IMR-90 (cell line): Measurements from ENCODE around the gene CEP290.

Experiments
- CEBPB ChIP-seq: IDR thresholded peaks from 2 replicates; pipeline ENCODE4 v1.6.1; 2012; ENCODE audit warnings: low read depth, low read length, improper control_type of control experiment
- POLR2A ChIP-seq: IDR thresholded peaks from 2 replicates; pipeline ENCODE4 v1.6.1; 2012; ENCODE audit warnings: mild to moderate bottlenecking, low read depth, low read length
- SMC3 ChIP-seq: fragments of 150-350 bp; IDR thresholded peaks from 2 replicates; pipeline ENCODE4 v1.6.1; 2016; ENCODE audit warnings: low read depth, mild to moderate bottlenecking, antibody characterized with exemption, low read length, moderate library complexity
- TF ChIP-seq, protein P1 (sequence below): conservative IDR thresholded peaks from 2 replicates; pipeline ENCODE4 v1.5.1; 2012; ENCODE audit warnings: mild to moderate bottlenecking, low read depth, low read length, improper control_type of control experiment

DNA sequence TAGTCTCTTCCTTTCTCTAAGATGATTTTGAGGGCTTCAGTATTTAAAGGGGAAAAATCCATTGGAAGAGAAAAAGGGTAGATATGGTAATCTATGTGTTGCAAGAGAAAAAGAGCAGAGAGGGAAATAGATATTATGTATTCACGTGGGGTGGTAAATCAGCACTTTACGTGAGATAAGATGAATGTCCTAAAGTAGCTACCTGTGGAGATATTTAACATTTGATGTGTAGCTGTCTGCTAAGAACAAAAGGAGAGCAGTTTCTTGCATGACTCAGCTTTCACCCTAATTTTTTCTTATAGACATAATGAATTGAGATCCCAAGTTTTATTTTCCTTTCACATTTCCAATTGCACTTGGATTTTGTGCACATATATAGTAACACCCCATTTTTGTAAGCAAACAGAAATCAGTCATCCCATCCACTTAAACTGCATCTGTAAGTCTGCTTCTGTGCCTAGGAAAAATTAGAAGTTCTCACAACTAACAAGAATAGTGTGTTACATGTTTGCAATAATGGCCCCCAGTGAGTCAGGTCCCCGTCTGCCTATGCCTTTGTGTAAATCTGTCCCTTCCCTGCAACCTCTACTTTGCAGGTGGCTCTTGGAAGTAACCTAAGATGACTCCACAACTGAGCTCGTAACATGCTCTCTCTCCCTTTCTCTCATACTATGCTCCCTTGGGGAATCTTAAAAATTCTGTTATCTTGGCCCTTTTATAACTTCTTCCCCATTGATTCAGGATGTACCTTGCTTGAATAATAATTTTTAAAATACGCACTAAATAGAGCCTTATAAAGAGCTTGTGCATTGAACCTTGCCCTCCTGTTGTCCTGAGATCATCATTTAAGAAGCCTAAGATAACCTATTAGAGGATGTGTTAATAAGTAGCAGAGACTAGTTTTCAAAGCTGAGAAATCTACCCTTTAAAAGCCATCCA lies 3.9 kb upstream of the CEP290 start:
- TF ChIP-seq CEBPB (no peak), POLR2A (no peak), SMC3 (no peak)
- TF ChIP-seq, protein P1, sequence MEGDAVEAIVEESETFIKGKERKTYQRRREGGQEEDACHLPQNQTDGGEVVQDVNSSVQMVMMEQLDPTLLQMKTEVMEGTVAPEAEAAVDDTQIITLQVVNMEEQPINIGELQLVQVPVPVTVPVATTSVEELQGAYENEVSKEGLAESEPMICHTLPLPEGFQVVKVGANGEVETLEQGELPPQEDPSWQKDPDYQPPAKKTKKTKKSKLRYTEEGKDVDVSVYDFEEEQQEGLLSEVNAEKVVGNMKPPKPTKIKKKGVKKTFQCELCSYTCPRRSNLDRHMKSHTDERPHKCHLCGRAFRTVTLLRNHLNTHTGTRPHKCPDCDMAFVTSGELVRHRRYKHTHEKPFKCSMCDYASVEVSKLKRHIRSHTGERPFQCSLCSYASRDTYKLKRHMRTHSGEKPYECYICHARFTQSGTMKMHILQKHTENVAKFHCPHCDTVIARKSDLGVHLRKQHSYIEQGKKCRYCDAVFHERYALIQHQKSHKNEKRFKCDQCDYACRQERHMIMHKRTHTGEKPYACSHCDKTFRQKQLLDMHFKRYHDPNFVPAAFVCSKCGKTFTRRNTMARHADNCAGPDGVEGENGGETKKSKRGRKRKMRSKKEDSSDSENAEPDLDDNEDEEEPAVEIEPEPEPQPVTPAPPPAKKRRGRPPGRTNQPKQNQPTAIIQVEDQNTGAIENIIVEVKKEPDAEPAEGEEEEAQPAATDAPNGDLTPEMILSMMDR: no peak
